Inflammatory macrophage treated with lipopolysaccharide for 1 hour (primary cell): ENCODE data around the gene TRAK1.

Experiments used
- DNase-seq, 2 donors: peaks; one replicate each; pipeline ENCODE4 v3.0.0-alpha.2; 2020 to 2022

Gene TRAK1

DNA sequence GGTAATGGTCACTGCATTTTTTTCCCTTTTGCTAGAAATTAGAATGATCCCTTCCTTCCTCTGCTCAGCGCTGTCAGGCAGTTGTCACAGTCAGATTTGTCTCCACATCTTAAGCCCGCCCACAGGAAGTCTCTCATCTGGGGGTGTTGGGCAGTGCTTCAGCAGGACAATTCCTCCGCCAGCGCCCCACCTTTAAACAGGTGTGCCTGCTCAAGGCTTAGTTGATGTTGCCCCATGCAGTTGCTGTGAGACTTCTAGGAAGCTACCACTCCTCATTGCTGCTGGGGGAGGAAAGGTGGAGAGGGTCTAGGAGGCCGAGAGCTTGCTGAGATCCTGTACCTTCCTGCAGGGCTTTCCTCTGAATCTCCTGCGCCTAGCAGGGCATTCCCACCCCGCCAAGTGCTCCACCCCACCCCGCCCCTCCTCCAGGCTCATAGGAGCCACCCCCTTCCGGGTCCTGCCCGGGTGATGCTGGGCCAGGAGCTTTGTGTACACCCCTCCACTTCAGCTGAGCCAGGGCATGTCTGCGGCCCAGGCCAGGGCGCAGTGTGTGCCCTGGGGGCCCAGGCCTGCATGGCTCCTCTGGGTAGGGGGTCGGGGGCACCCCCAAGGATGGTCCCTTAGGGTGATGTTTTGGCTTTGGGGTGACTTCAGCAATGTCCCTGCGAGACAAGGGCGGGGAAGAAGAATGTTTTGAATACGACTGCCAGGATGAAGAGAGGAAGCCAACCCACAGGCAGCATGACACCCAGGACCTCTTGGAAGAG lies 68.7 kb downstream of the TRAK1 start:
- DNase-seq: peak; percentile 21 to 31

DNA sequence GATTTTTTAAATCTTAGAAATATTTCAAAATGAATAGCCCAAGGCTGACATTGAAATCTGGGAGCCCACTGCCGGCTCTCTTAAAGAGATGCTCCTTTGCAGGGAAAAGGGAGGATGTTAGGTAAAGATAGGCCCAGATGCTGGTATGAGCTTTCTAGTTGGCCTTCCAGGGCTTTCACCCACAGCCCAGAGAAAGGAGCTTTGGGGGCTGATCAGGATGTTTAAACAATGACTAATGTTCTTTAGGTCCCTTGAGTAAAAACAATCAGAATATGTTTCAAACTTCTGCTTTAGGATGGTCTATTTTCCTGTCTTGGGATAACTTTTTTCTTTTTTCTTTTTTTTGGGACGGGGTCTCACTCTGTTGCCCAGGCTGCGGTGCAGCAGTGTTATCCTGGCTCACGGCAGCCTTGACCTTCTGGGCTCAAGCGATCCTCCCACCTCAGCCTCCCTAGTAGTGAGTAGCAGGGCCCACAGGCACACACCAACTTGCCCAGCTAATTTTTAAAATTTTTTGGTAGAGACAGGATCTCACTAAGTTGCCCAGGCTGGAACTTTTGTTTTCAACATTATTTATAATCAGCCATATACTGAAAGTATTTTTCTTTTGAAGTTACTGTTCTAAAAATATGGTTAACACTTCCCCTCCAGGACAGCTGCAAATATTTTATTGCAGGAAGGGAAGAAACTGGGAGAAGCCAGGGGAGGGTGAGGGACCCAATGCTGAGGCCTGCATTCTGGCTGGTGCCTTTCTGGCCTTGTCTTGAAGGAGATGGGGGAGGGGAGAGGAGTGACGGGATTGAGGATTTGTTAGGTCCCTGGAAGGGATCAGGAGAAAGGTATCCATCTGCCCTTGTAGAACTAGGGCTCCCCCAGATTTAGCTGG lies 70.1 kb downstream of the TRAK1 start:
- no peak for DNase-seq

DNA sequence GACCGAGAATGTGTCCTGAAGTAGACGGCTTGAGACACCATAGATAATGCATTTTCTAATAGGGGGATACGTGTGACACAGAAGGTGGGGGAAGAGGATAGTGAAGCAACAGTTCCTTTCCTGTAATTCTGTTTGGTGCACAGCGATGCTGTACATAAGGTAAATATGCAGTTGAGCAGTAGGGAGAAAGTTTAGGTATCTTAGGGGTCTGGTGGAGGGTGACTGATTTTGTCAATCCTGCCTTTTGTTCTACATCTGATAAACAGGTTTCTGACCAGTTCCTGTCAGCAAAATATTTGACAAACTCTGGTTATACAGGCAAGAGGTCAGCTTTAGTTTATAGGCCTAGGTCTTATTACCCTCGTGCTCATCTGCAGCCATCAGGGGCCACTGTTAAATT lies 71.3 kb downstream of the TRAK1 start:
- no peak for DNase-seq

DNA sequence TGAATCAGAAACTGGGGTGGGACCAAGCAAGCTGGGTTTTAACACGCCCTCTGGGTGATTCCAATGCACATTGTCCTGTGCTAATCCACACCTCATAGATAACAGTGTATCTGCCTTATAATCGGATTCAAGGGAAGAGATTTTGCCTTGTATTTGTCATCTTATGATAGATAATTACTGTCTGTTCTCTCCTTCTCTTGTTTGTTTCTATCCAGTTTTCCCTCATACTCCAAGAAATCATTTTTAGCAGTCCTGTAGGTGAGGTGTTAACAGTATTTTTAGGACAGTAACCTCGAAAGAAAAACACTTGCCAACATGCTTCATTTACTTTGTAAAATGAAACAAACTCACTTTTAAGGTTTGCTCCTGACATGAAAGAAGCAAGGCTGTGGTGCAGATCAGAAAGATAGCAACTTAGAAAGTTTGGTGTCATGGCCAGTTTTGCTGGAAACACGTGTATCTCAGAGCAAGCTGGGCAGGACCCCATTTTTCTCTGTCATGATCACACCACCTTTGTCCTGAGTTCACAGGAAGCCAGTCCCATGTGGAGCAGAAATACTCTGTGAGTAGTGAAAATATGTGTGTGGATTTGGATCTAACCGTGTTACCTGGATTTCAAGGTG lies 72.6 kb downstream of the TRAK1 start:
- no peak for DNase-seq

DNA sequence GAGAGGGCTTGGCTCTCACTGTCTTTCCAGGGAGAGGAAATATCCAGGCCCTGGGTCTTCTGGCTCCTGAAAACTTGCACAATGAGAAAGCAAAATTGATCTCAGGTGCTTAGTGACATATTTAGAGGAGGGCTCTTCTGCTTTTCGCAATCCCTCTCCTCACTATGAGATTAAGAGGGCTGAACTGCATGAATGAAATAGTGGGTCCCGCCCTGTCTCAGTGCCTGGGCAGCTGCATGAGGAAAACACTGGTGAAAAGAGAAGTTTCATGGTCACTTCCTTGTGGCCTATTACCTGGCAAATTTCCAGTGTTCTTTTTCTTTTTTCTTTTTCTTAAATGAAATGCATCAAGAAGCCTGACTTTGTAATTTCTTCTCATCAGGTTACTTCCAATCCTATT lies 73.5 kb downstream of the TRAK1 start:
- peak; percentile 24 to 36 for DNase-seq

DNA sequence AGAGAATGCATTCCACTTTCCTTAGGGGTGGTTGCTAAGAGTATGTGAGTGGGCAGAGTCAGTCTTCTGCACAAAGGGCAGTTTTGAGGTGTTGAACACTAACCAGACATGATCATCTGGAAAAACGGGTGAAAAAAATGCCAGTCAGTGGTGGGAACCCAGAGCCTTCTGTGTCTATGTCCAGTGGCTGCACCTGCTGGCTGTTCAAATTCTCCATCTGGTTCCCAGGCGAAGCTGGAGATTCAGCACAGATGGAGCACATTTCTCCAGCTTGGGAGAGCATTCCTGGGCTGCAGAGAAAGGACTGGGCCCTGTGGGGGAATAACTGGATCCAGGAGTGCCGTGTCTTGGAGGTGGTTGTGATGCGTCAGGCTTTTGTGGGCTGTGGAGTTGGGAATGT lies 74.1 kb downstream of the TRAK1 start:
- no peak for DNase-seq

DNA sequence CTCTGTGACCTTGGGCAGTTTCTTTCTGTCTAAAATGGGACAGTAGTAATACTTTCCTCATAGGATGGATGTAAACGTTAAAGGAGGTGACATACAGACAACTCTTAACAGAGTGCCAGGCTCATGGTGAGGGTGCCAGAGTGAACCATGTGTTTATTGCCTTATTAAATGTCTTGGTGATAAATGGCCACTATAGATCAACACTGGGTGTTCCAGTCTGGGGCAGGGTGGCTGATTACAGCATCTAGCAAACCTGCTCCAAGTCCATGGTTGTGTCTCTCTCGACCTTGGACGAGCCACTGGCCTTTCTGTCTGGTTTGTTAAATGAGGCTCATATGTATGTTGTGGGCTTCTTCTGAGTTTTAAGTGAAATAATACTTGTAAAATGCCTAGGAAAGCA lies 75.1 kb downstream of the TRAK1 start:
- DNase-seq: no peak

DNA sequence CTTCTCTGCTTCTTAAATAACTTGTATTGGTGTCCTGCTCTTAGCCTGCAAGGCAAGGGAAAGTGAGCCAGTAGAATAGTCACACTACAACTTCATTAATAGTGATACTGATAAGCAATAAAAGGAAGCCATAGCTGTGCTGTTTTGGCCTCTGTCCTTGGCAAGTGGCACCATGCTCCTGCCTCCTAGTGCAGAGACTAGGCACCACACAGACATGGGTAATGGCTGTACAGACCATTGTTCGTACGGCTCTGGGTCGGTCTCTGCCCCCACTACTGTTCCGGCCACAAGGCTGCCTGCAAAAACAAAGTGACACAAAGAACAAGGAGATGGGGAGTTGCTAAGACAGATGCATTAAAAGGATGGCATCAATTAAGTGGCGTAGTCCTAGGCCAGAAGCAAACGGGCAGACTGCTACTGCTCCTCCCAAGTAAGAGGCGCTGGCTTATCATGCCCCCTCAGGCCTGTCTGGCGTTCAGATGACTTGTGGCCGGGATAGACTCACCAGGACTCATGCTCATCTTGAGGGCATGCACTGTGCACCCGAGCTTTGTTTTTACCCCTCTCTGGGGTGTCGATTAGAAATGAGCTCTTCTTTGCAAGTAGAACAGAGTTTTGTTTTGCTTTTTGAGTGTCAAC lies 75.6 kb downstream of the TRAK1 start:
- DNase-seq: no peak

DNA sequence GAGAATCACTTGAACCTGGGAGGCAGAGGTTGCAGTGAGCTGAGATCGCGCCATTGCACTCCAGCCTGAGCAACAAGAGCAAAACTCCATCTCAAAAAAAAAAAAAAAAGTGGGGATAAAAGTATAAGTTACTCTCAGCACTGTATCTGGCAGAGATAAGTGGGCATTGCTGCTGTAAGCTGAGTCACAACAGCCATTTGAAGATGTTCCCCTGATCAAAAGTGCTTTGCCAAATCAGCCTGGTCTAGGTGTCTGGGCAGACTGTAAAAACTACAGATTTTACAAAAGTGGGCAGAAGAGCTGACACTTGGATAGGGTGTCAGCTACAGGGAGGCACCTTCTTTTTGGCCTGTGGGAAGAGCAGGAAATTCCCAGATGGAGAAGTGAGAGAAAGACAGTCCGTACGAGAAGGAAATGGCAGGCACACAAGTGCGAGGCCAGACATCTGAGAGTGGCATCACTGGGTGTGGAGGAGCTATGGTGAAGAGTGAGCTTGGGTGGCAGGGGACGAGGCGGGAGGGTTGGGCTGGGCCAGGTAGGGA lies 78.5 kb downstream of the TRAK1 start:
- peak; percentile 38 to 65 for DNase-seq

DNA sequence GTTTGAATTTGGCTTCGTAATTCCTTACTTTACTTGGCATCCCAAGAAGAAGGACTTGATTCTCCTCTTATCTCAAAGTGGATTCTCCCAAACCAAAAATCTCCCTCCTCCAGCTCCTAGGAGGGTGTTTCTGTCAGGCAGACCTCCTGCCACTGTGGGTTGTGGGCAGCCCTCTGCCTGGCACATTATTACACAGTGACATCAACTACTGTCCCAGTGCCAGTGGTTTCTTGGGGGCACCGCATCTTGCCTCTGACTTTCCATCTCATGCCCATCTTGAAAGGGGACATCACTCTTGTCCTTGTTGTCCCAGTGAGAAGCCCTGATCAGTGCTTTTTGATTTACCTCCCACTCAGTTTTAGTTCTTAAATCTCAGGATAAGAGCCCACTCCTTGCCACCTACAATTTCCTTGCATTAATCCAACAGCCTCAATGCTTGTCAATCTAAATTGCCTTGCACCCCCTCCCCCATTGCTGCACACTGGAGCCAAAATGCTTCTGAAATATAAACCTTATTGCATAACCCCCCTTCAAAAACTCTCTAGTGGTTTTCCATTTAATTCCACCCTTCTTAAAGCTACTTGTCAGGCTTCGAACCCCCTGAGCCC lies 81.0 kb downstream of the TRAK1 start:
- no peak for DNase-seq

DNA sequence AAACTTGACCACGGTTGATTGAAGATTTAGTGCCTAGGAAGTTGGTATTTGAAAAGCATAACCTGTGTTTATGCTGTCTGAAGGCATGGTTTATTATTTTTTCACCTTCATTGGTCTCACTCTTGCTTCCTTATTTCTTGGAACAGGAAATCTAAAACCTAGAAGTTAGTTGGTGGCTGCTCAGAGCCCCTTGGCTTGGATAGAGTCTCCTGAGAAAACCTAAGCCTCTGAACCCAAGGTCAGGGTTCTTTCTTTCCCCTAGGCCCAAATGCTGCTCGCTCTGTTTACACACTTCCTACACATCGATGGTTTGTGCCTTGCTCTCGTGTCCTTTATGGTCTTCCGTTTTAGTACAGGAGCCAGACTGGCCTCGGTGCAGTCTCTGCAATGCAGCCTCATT lies 82.2 kb downstream of the TRAK1 start:
- DNase-seq: no peak

DNA sequence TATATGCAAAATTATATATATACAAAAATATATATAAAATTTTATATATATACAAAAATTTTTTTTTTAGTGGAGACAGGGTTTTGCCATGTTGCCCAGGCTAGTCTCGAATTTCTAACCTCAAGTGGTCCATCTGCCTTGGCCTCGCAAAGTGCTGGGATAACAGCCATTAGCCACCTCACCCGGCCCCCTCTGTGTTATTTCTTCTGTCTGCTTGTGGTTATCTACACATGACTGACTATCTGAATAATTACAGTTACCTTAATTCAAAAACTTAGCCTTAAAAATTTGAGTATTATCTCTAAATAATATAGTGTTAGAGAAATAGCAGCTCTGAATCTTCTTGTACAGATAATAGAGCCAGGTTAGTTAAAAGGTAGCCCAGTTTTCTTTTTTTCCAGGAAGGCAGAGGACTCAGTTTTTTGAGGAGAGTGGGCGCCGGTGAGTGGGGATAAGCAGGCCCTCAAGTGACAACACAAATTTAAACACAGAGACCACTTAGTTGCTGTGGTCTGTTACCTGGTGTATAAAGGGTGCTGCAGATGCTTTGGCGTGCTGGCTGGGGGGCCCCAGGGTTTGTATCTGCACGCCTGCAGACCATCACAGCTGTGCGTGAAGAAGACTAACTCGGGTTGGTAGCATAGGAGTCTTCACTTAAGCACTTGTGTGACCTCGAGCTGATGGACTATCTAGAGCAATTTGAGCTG lies 83.7 kb downstream of the TRAK1 start:
- no peak for DNase-seq

DNA sequence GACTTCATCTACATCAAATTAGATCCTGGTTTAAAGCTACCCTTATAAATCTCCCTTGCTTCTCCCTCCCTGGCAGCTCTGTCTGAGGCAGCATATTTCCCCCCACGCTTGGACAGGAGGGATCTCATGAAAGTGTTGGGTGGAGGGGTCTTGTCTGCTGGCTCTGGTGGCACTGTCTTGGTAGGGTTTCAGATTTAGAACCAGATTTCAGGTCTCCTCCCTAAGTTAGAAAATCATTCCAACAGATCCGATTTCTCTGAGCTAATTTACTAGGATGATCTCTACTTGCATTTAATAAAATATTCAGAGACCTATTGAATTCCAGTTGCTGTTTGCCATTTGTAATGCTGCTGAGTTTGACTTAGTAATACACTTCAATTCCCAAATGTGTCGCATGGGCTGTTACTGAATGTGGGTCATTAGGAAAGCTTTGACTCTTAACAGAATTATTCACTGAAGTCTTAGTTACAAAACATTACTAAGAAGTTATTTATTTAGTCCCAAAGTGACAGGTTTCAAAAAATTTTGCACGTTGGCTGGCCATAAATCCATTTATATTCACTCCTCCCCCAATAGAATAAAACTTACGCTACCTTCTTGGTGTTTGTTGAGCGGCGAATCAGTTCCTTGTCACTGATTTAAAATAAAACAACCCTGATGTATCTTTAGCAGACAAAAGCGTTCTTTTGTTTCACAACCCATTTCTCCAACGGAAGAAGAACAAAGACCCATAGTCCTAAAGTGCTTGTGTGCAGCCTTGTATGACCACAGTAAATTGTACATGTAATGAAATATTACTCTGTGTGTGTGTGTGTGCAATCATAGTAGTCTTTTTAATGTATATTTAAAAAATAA lies 84.5 kb downstream of the TRAK1 start:
- no peak for DNase-seq

DNA sequence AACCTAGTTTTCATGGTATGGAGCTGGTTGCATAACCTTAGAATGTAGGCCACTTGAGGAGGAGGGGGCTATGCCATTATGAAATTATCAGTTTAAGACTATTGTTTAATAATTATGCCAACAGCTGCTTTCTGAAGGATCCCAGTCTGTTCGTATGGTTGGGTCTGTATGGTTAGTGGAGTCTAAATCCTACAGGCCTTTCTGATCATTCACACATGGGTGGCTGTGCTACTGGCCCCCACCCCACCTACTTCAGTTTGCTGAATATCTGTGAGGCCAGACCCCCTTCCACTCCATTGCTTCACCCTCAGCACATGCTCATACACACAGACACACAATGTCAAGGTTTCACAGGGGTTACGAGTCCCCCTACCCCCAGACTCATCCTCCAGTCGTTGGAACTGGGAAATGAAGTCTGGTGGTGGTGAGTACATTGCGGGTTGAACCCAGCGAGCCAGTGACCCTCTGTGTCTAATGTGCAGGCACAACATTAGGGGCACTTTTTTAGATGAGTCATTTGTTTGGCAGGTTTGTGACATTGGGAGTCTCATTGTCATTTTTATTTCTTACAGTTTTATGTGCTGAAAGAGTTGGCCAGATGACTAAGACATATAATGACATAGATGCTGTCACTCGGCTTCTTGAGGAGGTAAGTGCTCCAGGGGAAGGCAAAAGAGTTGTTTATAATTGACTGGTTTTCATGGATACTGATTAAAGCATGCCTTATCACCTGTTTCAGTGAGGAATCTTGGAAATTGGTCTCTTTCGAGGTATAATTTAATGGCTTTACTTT lies 85.3 kb downstream of the TRAK1 start:
- DNase-seq: no peak

DNA sequence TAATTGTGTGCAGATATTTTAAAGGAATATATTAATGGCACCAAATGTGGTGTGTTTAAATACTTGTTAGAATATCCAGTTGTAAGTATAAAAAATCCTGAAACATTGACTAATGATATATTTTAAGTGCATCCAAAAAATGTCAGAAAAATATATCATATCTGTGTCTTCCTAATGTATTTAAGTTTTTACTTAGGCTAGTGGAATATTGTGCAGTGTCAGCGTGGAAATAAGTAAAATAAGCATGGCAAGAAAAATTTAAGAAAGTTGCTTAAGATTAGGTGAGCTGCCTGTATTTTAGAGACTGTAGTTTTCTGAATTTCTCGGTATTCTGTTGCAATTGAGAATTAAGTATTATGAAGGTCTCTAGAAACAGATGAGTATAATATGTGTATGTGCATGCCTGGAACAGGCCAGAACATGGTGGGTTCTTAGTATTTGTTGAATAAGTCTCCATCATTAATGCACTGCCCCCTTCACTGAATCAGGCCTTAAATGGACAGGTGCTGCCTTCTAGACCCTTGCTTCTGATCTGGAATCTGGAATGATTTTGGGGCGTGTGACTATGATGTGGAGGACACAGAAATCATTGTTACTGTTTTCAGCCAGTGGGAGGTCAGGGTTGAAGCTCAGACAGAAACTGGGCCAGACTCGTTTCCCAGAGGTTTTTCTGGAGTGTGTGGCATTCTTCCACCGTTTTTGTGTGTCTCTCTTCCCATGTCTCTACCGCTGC lies 86.1 kb downstream of the TRAK1 start:
- no peak for DNase-seq

DNA sequence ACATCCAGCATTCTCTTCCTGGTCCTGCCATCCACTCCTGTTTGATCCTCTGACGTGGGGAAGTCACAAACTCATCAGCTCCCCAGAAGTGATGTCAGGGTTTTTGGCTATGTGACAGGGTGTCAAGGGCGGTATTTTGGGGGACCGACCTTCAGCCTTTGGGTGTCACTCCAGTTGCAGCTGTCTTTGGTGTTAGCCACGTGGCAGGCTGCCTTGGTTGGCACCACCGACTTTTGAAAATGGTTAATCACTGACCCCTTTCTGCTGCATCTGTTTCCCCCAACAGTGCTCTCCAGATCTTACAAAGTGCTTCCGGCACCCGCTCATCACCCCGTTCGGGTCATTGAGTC lies 86.6 kb downstream of the TRAK1 start:
- DNase-seq: no peak

DNA sequence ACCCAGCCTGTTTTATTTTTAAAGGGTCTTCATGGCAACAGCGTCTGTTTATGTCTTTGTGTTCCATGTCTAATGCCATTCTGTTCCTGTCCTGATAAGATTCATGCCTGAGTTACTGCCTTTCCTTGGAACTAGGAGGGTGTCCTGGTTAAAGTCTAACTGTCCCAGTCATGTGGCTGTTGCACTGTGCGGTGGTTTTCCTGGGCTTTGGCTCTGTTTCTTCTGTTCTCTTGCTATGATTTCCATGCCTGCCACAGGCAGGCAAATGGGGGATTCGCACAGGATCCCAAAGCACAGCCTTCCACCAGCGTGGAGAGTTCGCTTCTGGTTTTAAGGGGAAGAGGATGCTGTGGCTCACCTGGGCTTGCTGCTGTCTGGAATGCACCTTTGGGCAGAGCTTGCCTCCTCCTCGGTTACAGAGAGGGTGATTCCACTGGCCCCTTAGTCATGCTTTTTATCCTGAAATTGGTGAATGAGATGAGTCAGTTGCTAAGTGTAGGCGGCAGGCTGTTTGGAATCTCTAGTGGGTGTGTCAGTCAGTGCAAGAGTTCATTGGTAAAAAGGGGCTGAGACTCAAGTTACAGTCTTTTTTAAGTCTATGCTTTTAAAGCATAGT lies 88.1 kb downstream of the TRAK1 start:
- DNase-seq: peak; percentile 64 to 80

DNA sequence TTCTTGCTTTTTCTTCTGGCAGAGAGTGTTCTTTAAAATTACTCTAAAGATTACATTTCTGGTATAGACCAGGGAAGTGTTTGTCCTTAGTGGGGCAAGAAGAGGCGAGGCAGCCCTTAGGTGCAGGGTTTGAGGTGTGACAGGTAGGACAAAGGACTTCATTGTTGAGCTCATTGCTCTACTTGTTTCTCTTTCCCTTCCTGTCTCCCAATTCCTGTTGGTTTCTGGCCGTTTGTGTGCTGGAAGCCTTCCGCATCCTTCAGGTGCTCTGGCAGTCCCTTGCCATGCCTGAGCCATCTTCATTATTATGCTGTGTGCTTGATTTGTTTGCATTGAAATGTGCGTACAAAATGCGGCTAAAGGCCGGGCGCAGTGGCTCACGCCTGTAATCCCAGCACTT lies 89.7 kb downstream of the TRAK1 start:
- DNase-seq: no peak

DNA sequence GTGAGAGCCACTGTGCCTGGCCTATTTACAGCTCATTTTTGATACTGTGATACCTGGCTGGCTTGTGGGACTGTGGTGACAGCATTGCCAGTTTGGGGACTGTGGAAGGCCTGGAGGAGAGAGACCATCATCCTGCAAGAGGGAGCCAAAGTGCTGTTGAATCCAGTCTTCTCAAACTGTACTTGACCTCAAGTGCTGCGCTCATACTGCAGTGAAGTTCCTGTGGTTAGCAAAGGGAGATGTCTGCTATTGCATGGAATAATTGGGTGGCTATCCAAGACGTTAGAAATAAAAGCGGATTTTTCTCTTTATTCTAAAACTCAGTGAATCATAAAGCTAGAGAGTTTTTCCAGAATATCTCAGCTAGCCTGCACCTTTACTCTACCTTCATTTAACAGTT lies 91.4 kb downstream of the TRAK1 start:
- DNase-seq: no peak
